NB4 (cell line): ENCODE measurements around the gene ANKRD52.

Source experiments
- DNase-seq: peaks from one replicate; pipeline ENCODE4 v3.0.0; 2010; ENCODE audit warnings: low read depth
- H3K4me3 ChIP-seq: one replicate; pipeline ENCODE4 v1.5.1; 2011; ENCODE audit warnings: mild to moderate bottlenecking, low read depth, low read length, moderate library complexity
- MYC ChIP-seq: IDR thresholded peaks from 2 replicates; pipeline ENCODE4 v1.6.1; 2011; ENCODE audit warnings: low read depth, low read length
- POLR2A ChIP-seq: IDR thresholded peaks from 2 replicates; pipeline ENCODE4 v1.6.1; 2011; ENCODE audit warnings: mild to moderate bottlenecking; ENCODE audit not compliant: insufficient read length; ENCODE audit errors: extremely low read depth
- TF ChIP-seq, protein P1 (sequence below): IDR thresholded peaks from 2 replicates; pipeline ENCODE4 v1.6.1; 2011; ENCODE audit warnings: low read depth, low read length
- TF ChIP-seq, protein P2 (sequence below): IDR thresholded peaks from one replicate; pipeline ENCODE4 v1.5.1; 2012; ENCODE audit warnings: low read depth, low read length

ANKRD52 gene

DNA sequence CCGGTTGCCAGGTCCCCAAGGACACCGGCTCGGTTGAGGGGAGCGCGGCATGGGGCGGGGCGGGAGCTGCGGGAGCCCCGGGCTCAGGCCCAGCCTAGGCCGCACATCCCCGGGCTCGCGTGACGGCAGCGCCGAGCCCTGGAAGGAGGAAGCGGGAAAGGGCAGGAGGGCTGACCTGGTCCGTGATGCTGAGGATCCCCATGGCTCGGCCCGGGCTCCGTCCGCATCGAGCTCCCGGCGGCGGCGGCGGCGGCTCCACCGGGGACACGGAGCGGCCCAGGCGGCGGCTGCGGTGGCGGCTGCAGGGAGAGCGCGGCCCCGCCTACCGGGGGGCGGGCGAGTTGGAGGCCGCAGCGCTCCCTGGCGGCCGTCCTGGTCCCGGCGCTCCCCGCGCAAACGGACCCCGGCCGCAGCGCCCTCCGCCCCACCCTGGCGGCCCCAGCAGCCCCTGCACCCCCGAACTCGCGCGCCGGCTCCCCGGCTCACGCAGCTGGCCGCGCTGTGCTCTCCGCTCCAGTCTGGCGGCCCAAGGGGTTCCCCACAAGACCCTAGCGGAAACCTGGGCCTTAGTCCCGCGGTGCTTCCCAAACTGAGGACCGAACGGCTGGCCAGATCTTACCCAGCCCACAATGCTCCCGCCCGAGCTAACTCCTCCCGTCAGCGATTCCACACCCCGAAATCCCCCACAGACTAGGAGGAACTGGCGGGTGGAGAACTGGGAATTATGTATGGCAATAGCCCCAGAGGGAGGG lies at the start of gene ANKRD52:
ANKRD52 (minus strand) TSS at position 317 of the 752 bp plus-strand sequence; CDS start at position 202, 115 bp downstream.
- peak; percentile 85 for DNase-seq
- TF ChIP-seq MYC (peak; percentile 21; the same call in 1 of the 2 replicates), POLR2A (peak; percentile 13)
- TF ChIP-seq, protein P1, sequence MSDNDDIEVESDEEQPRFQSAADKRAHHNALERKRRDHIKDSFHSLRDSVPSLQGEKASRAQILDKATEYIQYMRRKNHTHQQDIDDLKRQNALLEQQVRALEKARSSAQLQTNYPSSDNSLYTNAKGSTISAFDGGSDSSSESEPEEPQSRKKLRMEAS = peak; percentile 30; the same call in 1 of the 2 replicates
- TF ChIP-seq, protein P2, sequence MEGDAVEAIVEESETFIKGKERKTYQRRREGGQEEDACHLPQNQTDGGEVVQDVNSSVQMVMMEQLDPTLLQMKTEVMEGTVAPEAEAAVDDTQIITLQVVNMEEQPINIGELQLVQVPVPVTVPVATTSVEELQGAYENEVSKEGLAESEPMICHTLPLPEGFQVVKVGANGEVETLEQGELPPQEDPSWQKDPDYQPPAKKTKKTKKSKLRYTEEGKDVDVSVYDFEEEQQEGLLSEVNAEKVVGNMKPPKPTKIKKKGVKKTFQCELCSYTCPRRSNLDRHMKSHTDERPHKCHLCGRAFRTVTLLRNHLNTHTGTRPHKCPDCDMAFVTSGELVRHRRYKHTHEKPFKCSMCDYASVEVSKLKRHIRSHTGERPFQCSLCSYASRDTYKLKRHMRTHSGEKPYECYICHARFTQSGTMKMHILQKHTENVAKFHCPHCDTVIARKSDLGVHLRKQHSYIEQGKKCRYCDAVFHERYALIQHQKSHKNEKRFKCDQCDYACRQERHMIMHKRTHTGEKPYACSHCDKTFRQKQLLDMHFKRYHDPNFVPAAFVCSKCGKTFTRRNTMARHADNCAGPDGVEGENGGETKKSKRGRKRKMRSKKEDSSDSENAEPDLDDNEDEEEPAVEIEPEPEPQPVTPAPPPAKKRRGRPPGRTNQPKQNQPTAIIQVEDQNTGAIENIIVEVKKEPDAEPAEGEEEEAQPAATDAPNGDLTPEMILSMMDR = peak; percentile 36
- peak within 1 kb of the TSS; percentile 77 for H3K4me3 ChIP-seq

DNA sequence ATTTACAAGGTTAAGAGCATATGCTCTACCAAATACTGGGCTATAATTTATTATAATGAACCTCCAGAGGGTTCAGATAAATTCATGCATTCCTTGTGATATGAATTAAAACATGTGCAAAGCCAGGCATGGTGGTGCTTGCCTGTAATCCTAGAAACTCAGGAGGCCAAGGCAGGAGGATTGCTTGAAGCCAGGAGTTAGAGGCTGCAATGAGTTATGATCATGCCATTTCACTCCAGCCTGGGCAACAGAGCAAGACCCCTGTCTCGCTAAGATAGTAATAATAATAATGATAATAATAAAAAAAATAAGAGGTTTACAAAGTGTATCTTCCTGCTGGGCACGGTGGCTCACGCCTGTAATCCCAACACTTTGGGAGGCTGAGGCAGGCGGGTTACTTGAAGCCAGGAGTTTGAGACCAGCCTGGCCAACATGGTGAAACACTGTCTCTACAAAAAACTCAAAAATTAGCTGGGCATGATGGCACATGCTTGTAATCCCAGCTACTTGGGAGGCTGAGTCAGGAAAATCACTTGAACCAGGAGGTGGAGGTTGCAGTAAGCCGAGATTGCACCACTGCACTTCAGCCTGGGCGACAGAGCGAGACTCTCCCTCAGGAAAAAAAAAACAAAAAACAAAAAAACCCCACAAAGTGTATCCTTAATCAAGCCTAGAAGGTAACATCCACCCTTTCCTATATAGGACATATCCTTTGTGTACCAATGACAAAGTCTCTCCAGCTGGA lies 49.2 kb upstream of the ANKRD52 start:
- H3K4me3 ChIP-seq = no peak overlapping the region
- no peak for TF ChIP-seq MYC
- TF ChIP-seq, protein P1 = no peak
- TF ChIP-seq, protein P2 = no peak
- TF ChIP-seq POLR2A = no peak

DNA sequence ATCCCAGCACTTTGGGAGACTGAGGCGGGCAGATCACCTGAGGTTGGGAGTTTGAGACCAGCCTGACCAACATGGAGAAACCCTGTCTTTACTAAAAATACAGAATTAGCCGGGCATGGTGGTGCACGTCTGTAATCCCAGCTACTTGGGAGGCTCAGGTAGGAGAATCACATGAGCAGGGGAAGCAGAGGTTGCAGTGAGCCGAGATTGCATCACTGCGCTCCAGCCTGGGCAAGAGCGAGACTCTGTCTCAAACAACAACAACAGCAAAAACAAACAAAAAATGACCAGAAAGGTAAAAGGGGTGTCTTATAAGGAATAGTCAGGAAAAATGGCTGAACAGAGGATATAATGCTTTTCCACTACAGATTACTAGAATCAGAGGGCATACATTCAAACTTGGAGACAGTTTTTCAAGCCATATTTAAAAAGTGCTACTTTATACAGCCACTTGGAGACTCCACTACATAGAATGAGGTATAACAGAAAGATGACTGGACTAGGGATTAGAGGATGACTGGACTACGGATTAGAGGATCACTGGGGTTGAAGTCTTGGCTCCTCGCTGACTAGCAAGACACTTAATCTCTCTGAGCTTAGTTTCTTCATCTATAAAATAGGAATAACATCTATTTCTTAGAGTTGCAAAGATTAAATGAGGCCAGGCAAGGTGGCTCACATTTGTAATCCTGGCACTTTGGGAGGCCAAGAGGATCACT lies 46.8 kb upstream of the ANKRD52 start:
- H3K4me3 ChIP-seq = no peak overlapping the region
- no peak for DNase-seq
- TF ChIP-seq POLR2A = no peak
- TF ChIP-seq, protein P2 = no peak
- TF ChIP-seq, protein P1 = no peak
- TF ChIP-seq MYC = no peak

More for the DNA sequence above, 49.2 kb upstream of the ANKRD52 start:
- DNase-seq = no peak

DNA sequence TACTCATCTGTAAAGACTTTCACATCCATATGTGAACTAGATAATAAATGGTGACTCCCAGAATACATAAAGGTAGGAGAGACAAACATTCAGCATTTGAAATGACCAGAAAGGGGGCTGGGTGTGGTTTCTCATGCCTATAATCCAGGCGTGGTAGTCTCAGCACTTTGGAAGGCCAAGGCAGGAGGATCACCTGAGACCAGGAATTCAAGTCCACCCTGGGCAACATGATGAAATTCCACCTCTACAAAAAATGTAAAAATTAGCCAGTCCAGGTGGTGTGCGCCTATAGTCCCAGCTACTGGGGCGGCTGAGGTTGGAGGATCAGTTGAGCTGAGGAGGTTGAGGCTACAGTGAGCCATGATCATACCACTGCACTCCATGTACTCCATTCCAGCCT lies 46.1 kb upstream of the ANKRD52 start:
- TF ChIP-seq POLR2A (no peak), MYC (no peak)
- TF ChIP-seq, protein P2 = no peak
- TF ChIP-seq, protein P1 = no peak
- H3K4me3 ChIP-seq = no peak overlapping the region
- no peak for DNase-seq

DNA sequence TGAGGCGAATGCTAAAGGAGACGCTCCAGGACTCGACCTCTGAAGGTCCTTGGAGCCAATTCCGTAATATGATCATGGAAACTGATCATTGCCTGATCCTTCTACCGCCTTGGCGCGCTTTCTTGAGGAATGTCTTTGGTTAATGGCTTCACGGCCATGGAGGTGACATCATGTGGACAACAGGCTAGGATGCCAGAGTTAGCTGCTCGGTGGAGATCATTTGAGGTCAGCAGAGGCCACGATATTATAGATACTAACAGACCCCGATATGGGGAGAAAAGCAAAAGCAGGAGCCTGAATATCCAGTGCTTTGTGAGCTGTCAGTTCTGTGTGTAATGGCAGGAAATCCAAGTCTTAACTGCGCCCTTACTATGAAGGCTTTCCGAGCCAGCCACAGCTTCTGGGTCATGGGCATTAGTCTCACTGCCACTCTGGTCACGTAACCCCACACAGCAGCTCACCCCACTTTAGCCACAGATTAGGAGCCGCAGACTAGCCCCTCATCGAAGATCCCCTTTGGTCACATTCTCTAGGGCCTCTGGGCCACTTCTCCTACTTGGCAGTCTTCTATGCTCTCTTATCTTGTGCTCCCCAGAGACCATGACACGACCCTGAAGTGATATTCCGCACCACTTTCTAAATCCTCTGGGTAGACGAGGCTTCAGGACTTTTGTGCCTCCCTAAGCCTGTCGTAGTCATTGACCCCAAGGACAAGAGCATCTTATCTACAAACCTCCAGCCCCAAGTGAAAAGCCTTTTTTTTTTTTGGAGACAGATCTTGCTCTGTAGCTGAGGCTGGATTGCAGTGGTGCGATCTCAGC lies 42.7 kb upstream of the ANKRD52 start:
- TF ChIP-seq, protein P1 = no peak
- H3K4me3 ChIP-seq = peak overlapping the region; percentile 66
- DNase-seq = peak; percentile 20
